ENCODE data around the gene HSD11B2. TPM values are rescaled to one million over a fixed set of nuclear protein-coding genes. Genes with fewer than 3 reads are reported as not detected.

HSD11B2 gene
- total and polyA plus RNA-seq, 2 of the 4 experiments (the other 2 are of a cell fraction): 0.26 TPM; not detected in 1

GRCh38 chr16:67458121-67458641 lies 27.3 kb downstream of the HSD11B2 start:
- dilution Hi-C loops (cut with HindIII; ENCODE audit: low sequenced_read_pairs, unreplicated experiment): no loop called here
- Histone ChIP-seq H3K9ac (ENCODE audit: low read depth, low read length) (peak overlapping the region; percentile 44; the same call in 1 of the 2 replicates), H4K91ac (ENCODE audit: insufficient read depth, low read depth, low read length) (peak overlapping the region; percentile 41; the same call in 1 of the 2 replicates), H3K14ac (replicated peaks; ENCODE audit: low read depth, low read length) (peak overlapping the region; percentile 56; the same call in 1 of the 2 replicates), H2AK5ac (ENCODE audit: low read depth, low read length) (no peak overlapping the region), H3K23ac (ENCODE audit: low read depth, low read length) (no peak overlapping the region; the same call in 1 of the 2 replicates), H2BK15ac (ENCODE audit: low read depth, low read length) (no peak overlapping the region; the same call in 2 of the 3 replicates), H2BK120ac (ENCODE audit: low read depth, low read length) (no peak overlapping the region), H4K8ac (ENCODE audit: low read depth in 2 of 2, low read length in 2 of 2) (no peak overlapping the region; a peak in 1 of 4 replicates), H3K4ac (ENCODE audit: low read depth, low read length) (peak overlapping the region; percentile 38; the same call in 1 of the 2 replicates), H3K18ac (ENCODE audit: low read depth, low read length) (no peak overlapping the region; the same call in 1 of the 2 replicates), H4K5ac (ENCODE audit: low read depth, low read length) (peak overlapping the region; percentile 76; the same call in 1 of the 2 replicates), H3K36me3 (ENCODE audit: control insufficient read depth, insufficient read depth, low read length) (peaks cover 9% of the 10 kb centered on the region), H2AK9ac (replicated peaks; ENCODE audit: low read depth, low read length, poor library complexity) (peak overlapping the region; percentile 70), H3K4me3 (ENCODE audit: insufficient read depth, low read depth, low read length) (no peak overlapping the region), H2BK20ac (ENCODE audit: low read depth, low read length) (no peak overlapping the region), H3K79me1 (ENCODE audit: low read depth in 1 of 2, low read length in 2 of 2) (peaks cover 14 to 91% of the 10 kb centered on the region in 2 experiments), H4K20me1 (ENCODE audit: insufficient read depth, low read length) (peaks cover 91% of the 10 kb centered on the region), H3K27ac (ENCODE audit: insufficient read depth, low read length) (no peak overlapping the region; the same call in 1 of the 2 replicates), H3K27me3 (ENCODE audit: control insufficient read depth, insufficient read depth, low read length) (no peaks in the 10 kb centered on the region), H3K4me1 (ENCODE audit: control insufficient read depth, insufficient read depth, low read length) (peaks cover 27% of the 10 kb centered on the region), H3K9me1 (ENCODE audit: insufficient read depth, low read length) (peaks cover 15% of the 10 kb centered on the region), H2AFZ (replicated peaks; ENCODE audit: low read length, poor library complexity) (peak overlapping the region; percentile 32), H3K4me2 (ENCODE audit: low read depth, low read length) (no peak overlapping the region), H3K56ac (ENCODE audit: extremely low read depth, insufficient read depth, low read length) (no peak overlapping the region), H3K9me3 (ENCODE audit: control insufficient read depth, insufficient read depth, low read length) (no peaks in the 10 kb centered on the region), H2BK5ac (ENCODE audit: low read depth, low read length, poor library complexity, severe bottlenecking) (peak overlapping the region; percentile 77)
- ATAC-seq (ENCODE audit: low read depth) (no peak), DNase-seq (no peak)
- TF ChIP-seq POLR2A (IDR thresholded peaks at IDR 0.05; ENCODE audit: low read depth, low read length) (no peak), MAZ (IDR thresholded peaks at IDR 0.05; ENCODE audit: borderline replicate concordance, low read depth, low read length) (no peak), CEBPB (IDR thresholded peaks at IDR 0.05; ENCODE audit: low read depth, low read length) (no peak), MAFK (IDR thresholded peaks at IDR 0.05; ENCODE audit: low read depth, low read length) (no peak), CHD1 (IDR thresholded peaks at IDR 0.05; ENCODE audit: low read depth, low read length) (no peak), ELK1 (IDR thresholded peaks at IDR 0.05; ENCODE audit: borderline replicate concordance, low read depth, low read length) (no peak), RCOR1 (IDR thresholded peaks at IDR 0.05; ENCODE audit: insufficient replicate concordance, low read length) (no peak), USF2 (IDR thresholded peaks at IDR 0.05; ENCODE audit: low read depth, low read length) (no peak), RAD21 (IDR thresholded peaks at IDR 0.05; ENCODE audit: low read length) (no peak), FOS (IDR thresholded peaks at IDR 0.05; ENCODE audit: low read depth, low read length) (no peak), NFE2L2 (IDR thresholded peaks at IDR 0.05; ENCODE audit: low read depth, low read length) (no peak), MXI1 (IDR thresholded peaks at IDR 0.05; ENCODE audit: borderline replicate concordance, low read depth, low read length) (no peak), BHLHE40 (IDR thresholded peaks at IDR 0.05; ENCODE audit: low read depth, low read length) (no peak), RFX5 (IDR thresholded peaks at IDR 0.05; ENCODE audit: low read depth, low read length) (no peak), SMC3 (IDR thresholded peaks at IDR 0.05; ENCODE audit: low read depth, low read length) (no peak)
- ChIA-PET CTCF (no interaction called here), POLR2A (ENCODE audit: unreplicated experiment) (no interaction called here)
- in situ Hi-C loops (cut with MboI; ENCODE audit: low sequenced_read_pairs): loop anchor here (10.0 kb wide), 2 partner anchors 203 to 493 kb away; partner anchors contain the start of gene CES3
- 100% methylated on average over 1 of the region's 6 CpGs; no CpG with 5 or more reads in 1 of the 2 experiments for WGBS, 2 experiments (ENCODE audit: extremely low coverage in 2 of 2, insufficient read length in 1 of 2)
- intact Hi-C loops (cut with micrococcal nuclease): no loop called here
- no TSS peak for BruUV-seq (replicated peaks)

Data from IMR-90 (cell line).